Keratinocyte (primary cell): ENCODE results near the gene TMEM123. TPM values are rescaled to one million over a fixed set of nuclear protein-coding genes. Genes with fewer than 3 reads are reported as not detected.
A peak's percentile ranks its signal among the peaks of the same experiment; 100 is the strongest.

Experiments
- DNase-seq: peaks from one replicate; pipeline ENCODE4 v3.0.0-alpha.2; 2011; ENCODE audit warnings: low read depth, missing footprints, low spot score
- FAIRE-seq: peaks from 2 replicates; lab custom pipeline; 2011; peaks lifted over from hg19 to GRCh38; lab: Jason Lieb, UNC
- H2AFZ ChIP-seq: 2 replicates; pipeline ENCODE4 v1.6.0; 2012; ENCODE audit warnings: low read length, control low read depth, inconsistent platforms; ENCODE audit not compliant: control insufficient read depth
- H3K27ac ChIP-seq: 2 replicates; pipeline ENCODE4 v1.5.1; 2011; ENCODE audit warnings: low read length; ENCODE audit not compliant: control insufficient read depth, insufficient read depth
- H3K27me3 ChIP-seq: 3 replicates; pipeline ENCODE4 v1.6.0; 2011; ENCODE audit warnings: low read length; ENCODE audit not compliant: control insufficient read depth, insufficient read depth; ENCODE audit errors: extremely low read depth
- H3K36me3 ChIP-seq, 2 experiments: 2 replicates in 1 of 2; 3 replicates in 1 of 2; pipeline ENCODE4 v1.5.1; 2011; ENCODE audit warnings: low read length in 2 of 2, mild to moderate bottlenecking in 1 of 2; ENCODE audit not compliant: control insufficient read depth in 2 of 2, insufficient read depth in 2 of 2; ENCODE audit errors: extremely low read depth in 1 of 2
- H3K4me1 ChIP-seq: 3 replicates; pipeline ENCODE4 v1.5.1; 2011; ENCODE audit warnings: low read length; ENCODE audit not compliant: control insufficient read depth, insufficient read depth; ENCODE audit errors: extremely low read depth
- H3K4me2 ChIP-seq: 3 replicates; pipeline ENCODE4 v1.6.0; 2011; ENCODE audit warnings: low read depth, low read length; ENCODE audit not compliant: control insufficient read depth, insufficient read depth; ENCODE audit errors: extremely low read depth
- H3K4me3 ChIP-seq, 3 experiments: fragments of 200-600 bp in 1 of 3; sonication (generic) in 1 of 3; 2 replicates in 2 of 3; 3 replicates in 1 of 3; pipeline ENCODE4 v1.5.1; 2011 to 2016; ENCODE audit warnings: low read length in 3 of 3, mild to moderate bottlenecking in 3 of 3, control low read depth in 2 of 3, inconsistent platforms in 1 of 3, low read depth in 1 of 3, mixed read lengths in 1 of 3, mixed run types in 1 of 3, moderate library complexity in 1 of 3; ENCODE audit not compliant: control insufficient read depth in 2 of 3, insufficient read depth in 2 of 3; ENCODE audit errors: extremely low read depth in 1 of 3
- H3K79me2 ChIP-seq: 2 replicates; pipeline ENCODE4 v1.6.0; 2012; ENCODE audit warnings: low read length; ENCODE audit not compliant: control insufficient read depth, insufficient read depth
- H3K9ac ChIP-seq: 3 replicates; pipeline ENCODE4 v1.6.0; 2011; ENCODE audit warnings: low read length; ENCODE audit not compliant: control insufficient read depth, insufficient read depth; ENCODE audit errors: extremely low read depth
- H3K9me1 ChIP-seq: 3 replicates; pipeline ENCODE4 v1.6.0; 2011; ENCODE audit warnings: low read length; ENCODE audit not compliant: control insufficient read depth, insufficient read depth; ENCODE audit errors: extremely low read depth
- H3K9me3 ChIP-seq: 2 replicates; pipeline ENCODE4 v1.5.1; 2012; ENCODE audit warnings: low read depth, low read length; ENCODE audit not compliant: control insufficient read depth
- H4K20me1 ChIP-seq: 3 replicates; pipeline ENCODE4 v1.6.0; 2011; ENCODE audit warnings: low read length; ENCODE audit not compliant: control insufficient read depth, insufficient read depth; ENCODE audit errors: extremely low read depth
- EZH2 ChIP-seq: IDR thresholded peaks from one replicate; pipeline ENCODE4 v1.6.1; 2012; ENCODE audit warnings: inconsistent platforms, mild to moderate bottlenecking, low read length, moderate library complexity
- dilution Hi-C: fragments of 300-500 bp; cut with MboI; formaldehyde crosslinking; loops from one replicate; pipeline ENCODE4 v1.7.0; 2020; ENCODE audit warnings: low sequenced_read_pairs; ENCODE audit not compliant: extremely low pct_ligation_motif_present
- polyA plus RNA-seq, 5 experiments: library from polyadenylated mRNA; depleted of rRNA in 3 of 5; stranded (reverse) in 3 of 5; stranded (forward) in 1 of 5; unstranded in 1 of 5; fragments of >200 nt; gene quantifications; 1 replicate in 1 of 5; 2 replicates in 3 of 5; 3 replicates in 1 of 5; pipeline versions ENCODE4 v1.2.1 to v1.2.3, GENCODE V29; 2011 to 2012; ENCODE audit warnings: missing spikeins in 2 of 5, low read depth in 1 of 5, low replicate concordance in 1 of 5
- TF ChIP-seq, protein P1 (sequence below), 3 experiments: IDR thresholded peaks in 1 of 3; conservative IDR thresholded peaks in 1 of 3; optimal IDR thresholded peaks in 1 of 3; 2 replicates in 2 of 3; 3 replicates in 1 of 3; pipeline versions ENCODE3 to v1.5.1; 2011; ENCODE audit warnings: low read length in 3 of 3, mild to moderate bottlenecking in 3 of 3, moderate library complexity in 2 of 3, control low read depth in 1 of 3, inconsistent platforms in 1 of 3; ENCODE audit not compliant: insufficient read depth in 2 of 3; ENCODE audit errors: extremely low read depth in 1 of 3

TMEM123 gene
- polyA plus RNA-seq, 1 donor (not counting 4 experiments of a cell fraction or from before 2014, with no cell fraction given): 408 TPM

DNA sequence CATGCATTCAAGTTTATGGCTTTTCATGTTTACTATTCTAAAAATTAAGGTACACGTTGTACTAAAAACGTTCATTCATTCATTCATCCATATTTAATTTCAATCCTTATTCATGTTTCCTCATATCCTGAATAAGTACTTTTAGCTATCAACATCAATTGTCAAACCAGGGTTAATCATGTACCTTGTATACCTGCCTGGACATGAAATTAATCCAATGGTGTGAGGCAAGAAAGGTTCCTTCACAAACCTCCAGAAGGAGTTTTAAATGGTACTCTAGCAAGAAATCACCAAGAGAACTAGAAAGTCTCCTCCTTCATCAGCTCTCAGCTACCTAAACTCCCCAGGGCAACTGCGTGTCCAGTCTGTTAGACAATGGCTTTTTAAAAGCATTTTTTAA lies 33.4 kb downstream of the TMEM123 start:
- H3K79me2 ChIP-seq: peaks cover 75% of the 10 kb centered on the region
- peak; percentile 36 for FAIRE-seq

DNA sequence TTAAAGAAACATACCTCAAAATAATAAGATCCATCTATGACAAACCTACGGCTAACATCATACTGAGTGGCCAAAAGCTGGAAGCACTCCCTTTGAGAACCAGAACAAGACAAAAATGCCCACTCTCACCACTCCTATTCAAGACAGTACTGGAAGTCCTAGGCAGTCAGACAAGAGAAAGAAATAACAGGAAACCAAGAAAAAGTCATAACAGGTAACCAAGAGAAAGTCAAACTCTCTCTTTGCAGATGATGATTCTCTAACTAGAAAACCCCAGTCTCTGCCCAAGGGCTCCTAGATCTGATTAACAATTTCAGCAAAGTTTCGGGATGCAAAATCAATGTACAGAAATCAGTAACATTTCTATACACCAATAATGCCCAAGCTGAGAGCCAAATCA lies 35.6 kb downstream of the TMEM123 start:
- H3K9me1 ChIP-seq: peaks cover 3% of the 10 kb centered on the region
- H3K9me3 ChIP-seq: no peaks in the 10 kb centered on the region
- H4K20me1 ChIP-seq: no peaks in the 10 kb centered on the region
- H3K79me2 ChIP-seq: peaks cover 78% of the 10 kb centered on the region
- FAIRE-seq (no peak), DNase-seq (no peak)
- H3K36me3 ChIP-seq: no peaks in the 10 kb centered on the region
- H3K27me3 ChIP-seq: no peaks in the 10 kb centered on the region
- no peak overlapping the region for H3K4me2 ChIP-seq
- peaks cover 12% of the 10 kb centered on the region for H3K4me1 ChIP-seq
- TF ChIP-seq, protein P1, sequence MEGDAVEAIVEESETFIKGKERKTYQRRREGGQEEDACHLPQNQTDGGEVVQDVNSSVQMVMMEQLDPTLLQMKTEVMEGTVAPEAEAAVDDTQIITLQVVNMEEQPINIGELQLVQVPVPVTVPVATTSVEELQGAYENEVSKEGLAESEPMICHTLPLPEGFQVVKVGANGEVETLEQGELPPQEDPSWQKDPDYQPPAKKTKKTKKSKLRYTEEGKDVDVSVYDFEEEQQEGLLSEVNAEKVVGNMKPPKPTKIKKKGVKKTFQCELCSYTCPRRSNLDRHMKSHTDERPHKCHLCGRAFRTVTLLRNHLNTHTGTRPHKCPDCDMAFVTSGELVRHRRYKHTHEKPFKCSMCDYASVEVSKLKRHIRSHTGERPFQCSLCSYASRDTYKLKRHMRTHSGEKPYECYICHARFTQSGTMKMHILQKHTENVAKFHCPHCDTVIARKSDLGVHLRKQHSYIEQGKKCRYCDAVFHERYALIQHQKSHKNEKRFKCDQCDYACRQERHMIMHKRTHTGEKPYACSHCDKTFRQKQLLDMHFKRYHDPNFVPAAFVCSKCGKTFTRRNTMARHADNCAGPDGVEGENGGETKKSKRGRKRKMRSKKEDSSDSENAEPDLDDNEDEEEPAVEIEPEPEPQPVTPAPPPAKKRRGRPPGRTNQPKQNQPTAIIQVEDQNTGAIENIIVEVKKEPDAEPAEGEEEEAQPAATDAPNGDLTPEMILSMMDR (optimal IDR thresholded peaks at IDR 0.05 in 1 of 3, IDR thresholded peaks at IDR 0.05 in 1 of 3, conservative IDR thresholded peaks at IDR 0.05 in 1 of 3; ENCODE audit: extremely low read depth in 1 of 3, insufficient read depth in 2 of 3, low read length in 3 of 3): no peak
- TF ChIP-seq EZH2: no peak
- dilution Hi-C loops: no loop called here
- no peak overlapping the region for H2AFZ ChIP-seq
- H3K27ac ChIP-seq: no peak overlapping the region
- no peak overlapping the region for H3K4me3 ChIP-seq
- H3K9ac ChIP-seq: no peak overlapping the region

More for the DNA sequence above, 33.4 kb downstream of the TMEM123 start:
- dilution Hi-C loops: no loop called here
- Histone ChIP-seq H3K27me3 (no peaks in the 10 kb centered on the region), H3K4me3 (peak overlapping the region in 1 of 3 experiments; percentile 31), H2AFZ (no peak overlapping the region), H3K4me1 (peaks cover 12% of the 10 kb centered on the region), H3K27ac (no peak overlapping the region), H3K9ac (no peak overlapping the region), H3K36me3 (peaks cover 0 to 4% of the 10 kb centered on the region in 2 experiments), H3K9me3 (no peaks in the 10 kb centered on the region), H3K9me1 (peaks cover 3% of the 10 kb centered on the region), H3K4me2 (peak overlapping the region; percentile 26), H4K20me1 (no peaks in the 10 kb centered on the region)
- TF ChIP-seq, protein P1 (optimal IDR thresholded peaks at IDR 0.05 in 1 of 3, IDR thresholded peaks at IDR 0.05 in 1 of 3, conservative IDR thresholded peaks at IDR 0.05 in 1 of 3; ENCODE audit: extremely low read depth in 1 of 3, insufficient read depth in 2 of 3, low read length in 3 of 3): no peak
- TF ChIP-seq EZH2: no peak
- no peak for DNase-seq
